ENCODE data around the gene TMEM17.

TMEM17 gene

GRCh38 chr2:62460175-62460574, 45.8 kb downstream of the TMEM17 start:
- ATAC-seq = no peak
- H3K9me3 Mint-ChIP-seq = no peaks in the 10 kb centered on the region
- no peak overlapping the region for H3K27ac Mint-ChIP-seq
- DNase-seq = no peak
- peaks cover 8% of the 10 kb centered on the region for H3K27me3 Mint-ChIP-seq
- no peaks in the 10 kb centered on the region for H3K4me1 Mint-ChIP-seq
- H3K4me3 Mint-ChIP-seq = no peak overlapping the region
- no peaks in the 10 kb centered on the region for H3K36me3 Mint-ChIP-seq (ENCODE audit: low read depth)

DNA sequence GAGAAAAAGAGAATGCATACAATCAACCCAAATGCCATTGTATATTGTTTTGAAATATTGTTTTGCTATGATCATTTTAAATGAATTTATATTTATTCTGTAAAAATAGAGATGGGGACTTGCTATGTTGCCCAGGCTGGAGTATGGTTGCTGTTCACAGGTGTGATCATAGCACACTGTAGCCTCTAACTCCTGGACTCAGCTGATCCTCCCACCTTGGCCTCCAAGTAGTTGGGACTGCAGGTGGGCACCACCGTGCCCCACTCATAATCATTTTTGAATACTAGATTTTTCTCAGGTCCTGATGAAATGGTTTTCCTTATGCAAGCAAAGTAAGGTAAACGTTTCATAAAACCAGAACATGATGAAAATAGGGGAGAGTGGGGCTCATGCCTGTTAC, 46.3 kb downstream of the TMEM17 start:
- Mint-ChIP-seq H3K27me3 (peaks cover 8% of the 10 kb centered on the region), H3K4me3 (no peak overlapping the region), H3K36me3 (ENCODE audit: low read depth) (no peaks in the 10 kb centered on the region), H3K27ac (no peak overlapping the region), H3K9me3 (no peaks in the 10 kb centered on the region), H3K4me1 (no peaks in the 10 kb centered on the region)
- DNase-seq (no peak), ATAC-seq (no peak)

DNA sequence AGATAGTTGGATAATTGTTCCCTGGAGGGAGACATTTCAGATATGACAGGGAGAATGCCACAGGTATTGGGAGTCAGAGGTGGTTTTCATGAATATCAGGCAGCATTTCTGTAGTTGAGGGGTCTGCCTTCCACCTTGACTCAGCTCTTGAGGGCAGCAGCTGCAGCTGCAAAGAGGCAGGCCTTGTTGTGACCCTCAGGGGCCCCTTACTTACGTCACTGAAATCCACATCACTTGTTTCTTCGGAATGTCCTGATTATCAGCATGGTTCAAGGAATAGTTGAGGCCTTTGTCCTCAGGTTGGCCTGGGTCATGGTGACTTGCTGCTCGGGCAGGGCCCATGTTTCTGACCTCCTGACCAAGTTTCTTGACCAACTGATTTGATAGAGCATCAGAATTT, 46.9 kb downstream of the TMEM17 start:
- Mint-ChIP-seq H3K4me1 (no peaks in the 10 kb centered on the region), H3K27me3 (peaks cover 8% of the 10 kb centered on the region), H3K36me3 (ENCODE audit: low read depth) (no peaks in the 10 kb centered on the region), H3K9me3 (no peaks in the 10 kb centered on the region), H3K4me3 (no peak overlapping the region), H3K27ac (no peak overlapping the region)
- ATAC-seq (no peak), DNase-seq (no peak)

DNA sequence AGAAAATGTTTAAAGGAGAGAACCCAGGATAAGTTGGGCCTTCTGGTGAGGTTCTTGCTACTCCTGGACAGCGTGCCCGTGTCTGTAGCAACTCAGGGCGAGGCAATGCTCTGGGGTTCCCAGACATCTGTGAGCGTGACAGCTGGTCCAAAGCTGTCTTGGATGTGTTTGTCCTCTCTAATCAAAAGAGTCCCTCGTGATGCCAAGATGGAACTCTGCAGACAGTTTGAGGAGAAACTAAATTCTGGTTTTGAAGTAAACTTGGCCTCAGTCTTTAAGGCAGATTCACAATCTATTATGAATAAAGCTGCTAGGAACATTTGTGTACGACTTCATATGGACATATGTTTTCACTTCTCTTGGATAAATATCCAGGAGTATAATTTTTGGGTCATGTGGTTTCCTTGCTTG, 47.3 kb downstream of the TMEM17 start:
- H3K36me3 Mint-ChIP-seq (ENCODE audit: low read depth) = no peaks in the 10 kb centered on the region
- H3K4me3 Mint-ChIP-seq = no peak overlapping the region
- no peaks in the 10 kb centered on the region for H3K9me3 Mint-ChIP-seq
- no peak overlapping the region for H3K27ac Mint-ChIP-seq
- DNase-seq (no peak), ATAC-seq (no peak)
- H3K4me1 Mint-ChIP-seq = no peaks in the 10 kb centered on the region
- H3K27me3 Mint-ChIP-seq = peaks cover 8% of the 10 kb centered on the region

- Mint-ChIP-seq H3K4me3 (no peak overlapping the region), H3K36me3 (ENCODE audit: low read depth) (no peaks in the 10 kb centered on the region), H3K9me3 (no peaks in the 10 kb centered on the region), H3K27me3 (peaks cover 8% of the 10 kb centered on the region), H3K27ac (no peak overlapping the region), H3K4me1 (no peaks in the 10 kb centered on the region)
- DNase-seq (no peak), ATAC-seq (no peak)
Measured at GRCh38 chr2:62458206-62458641, 47.8 kb downstream of the TMEM17 start.

DNA sequence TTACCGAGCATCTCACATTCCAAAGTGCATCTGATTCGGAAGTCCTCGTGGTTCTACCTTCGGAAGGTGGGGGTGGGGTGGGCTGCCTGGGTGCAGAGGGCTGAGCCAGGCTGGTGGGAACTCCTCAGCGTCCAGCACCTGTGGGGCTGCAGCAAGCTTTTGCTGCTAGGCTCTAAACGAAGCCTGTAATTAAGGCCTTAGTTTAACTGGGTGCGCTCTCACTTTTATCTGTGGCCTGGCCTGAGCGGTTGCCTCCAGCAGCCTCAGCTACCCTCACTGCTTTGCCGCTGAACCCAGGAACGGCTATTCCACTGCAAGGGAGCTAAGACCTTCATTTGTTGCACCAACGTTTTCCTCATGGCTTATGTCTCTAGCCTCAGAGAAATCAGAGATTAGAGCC, 48.4 kb downstream of the TMEM17 start:
- no peaks in the 10 kb centered on the region for H3K4me1 Mint-ChIP-seq
- DNase-seq (no peak), ATAC-seq (no peak)
- no peaks in the 10 kb centered on the region for H3K9me3 Mint-ChIP-seq
- H3K27ac Mint-ChIP-seq = no peak overlapping the region
- H3K36me3 Mint-ChIP-seq (ENCODE audit: low read depth) = no peaks in the 10 kb centered on the region
- peak overlapping the region; percentile 32 for H3K4me3 Mint-ChIP-seq
- H3K27me3 Mint-ChIP-seq = peaks cover 8% of the 10 kb centered on the region

- H3K27me3 Mint-ChIP-seq = peaks cover 8% of the 10 kb centered on the region
- ATAC-seq = peak; percentile 84
- no peaks in the 10 kb centered on the region for H3K4me1 Mint-ChIP-seq
- H3K9me3 Mint-ChIP-seq = no peaks in the 10 kb centered on the region
- peak; percentile 77 for DNase-seq
- no peaks in the 10 kb centered on the region for H3K36me3 Mint-ChIP-seq (ENCODE audit: low read depth)
- H3K27ac Mint-ChIP-seq = no peak overlapping the region
- peak overlapping the region; percentile 32 for H3K4me3 Mint-ChIP-seq
Measured at GRCh38 chr2:62456721-62457539, 49.1 kb downstream of the TMEM17 start.

DNA sequence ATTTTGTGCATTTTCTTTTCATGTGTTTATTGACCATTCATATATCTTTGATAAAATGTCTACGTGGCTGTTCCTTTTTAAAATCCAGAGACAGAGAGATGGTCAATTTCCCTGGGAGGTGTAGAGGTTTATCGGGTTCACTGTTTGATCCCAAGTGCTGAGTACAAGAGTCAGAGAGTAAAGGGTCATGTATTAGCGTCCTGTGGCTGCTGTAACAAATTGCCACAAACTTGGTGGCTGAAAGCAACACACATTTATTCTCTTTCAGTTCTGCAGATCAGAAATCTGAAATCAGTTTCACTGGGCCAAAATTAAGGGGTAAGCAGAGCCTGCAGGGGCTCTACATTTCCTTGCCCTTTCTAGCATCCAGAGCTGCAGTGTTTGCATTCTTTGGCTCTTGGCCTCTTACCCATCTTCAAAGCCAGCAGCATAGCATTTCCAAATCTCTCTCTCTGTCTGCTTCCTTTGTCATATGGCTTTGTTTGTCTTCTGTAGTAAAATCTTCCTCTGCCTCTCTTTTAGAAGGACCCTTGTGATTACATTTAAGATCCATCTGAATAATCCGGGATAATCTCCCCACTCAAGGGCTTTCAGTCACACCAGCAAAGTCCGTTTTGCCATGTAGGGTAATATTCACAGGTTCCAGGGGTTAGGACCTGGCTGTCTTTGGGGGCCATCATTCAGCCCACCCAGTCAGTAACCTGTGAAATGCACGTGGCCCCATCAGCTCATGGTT, 49.9 kb downstream of the TMEM17 start:
- Mint-ChIP-seq H3K4me1 (no peaks in the 10 kb centered on the region), H3K9me3 (no peaks in the 10 kb centered on the region), H3K27ac (no peak overlapping the region), H3K27me3 (peaks cover 8% of the 10 kb centered on the region), H3K36me3 (ENCODE audit: low read depth) (no peaks in the 10 kb centered on the region), H3K4me3 (no peak overlapping the region)
- DNase-seq (no peak), ATAC-seq (no peak)

GRCh38 chr2:62453955-62454354, 52.0 kb downstream of the TMEM17 start:
- Mint-ChIP-seq H3K27ac (no peak overlapping the region), H3K4me1 (no peaks in the 10 kb centered on the region), H3K36me3 (ENCODE audit: low read depth) (no peaks in the 10 kb centered on the region), H3K9me3 (no peaks in the 10 kb centered on the region), H3K4me3 (no peak overlapping the region), H3K27me3 (peaks cover 8% of the 10 kb centered on the region)
- ATAC-seq (no peak), DNase-seq (no peak)

DNA sequence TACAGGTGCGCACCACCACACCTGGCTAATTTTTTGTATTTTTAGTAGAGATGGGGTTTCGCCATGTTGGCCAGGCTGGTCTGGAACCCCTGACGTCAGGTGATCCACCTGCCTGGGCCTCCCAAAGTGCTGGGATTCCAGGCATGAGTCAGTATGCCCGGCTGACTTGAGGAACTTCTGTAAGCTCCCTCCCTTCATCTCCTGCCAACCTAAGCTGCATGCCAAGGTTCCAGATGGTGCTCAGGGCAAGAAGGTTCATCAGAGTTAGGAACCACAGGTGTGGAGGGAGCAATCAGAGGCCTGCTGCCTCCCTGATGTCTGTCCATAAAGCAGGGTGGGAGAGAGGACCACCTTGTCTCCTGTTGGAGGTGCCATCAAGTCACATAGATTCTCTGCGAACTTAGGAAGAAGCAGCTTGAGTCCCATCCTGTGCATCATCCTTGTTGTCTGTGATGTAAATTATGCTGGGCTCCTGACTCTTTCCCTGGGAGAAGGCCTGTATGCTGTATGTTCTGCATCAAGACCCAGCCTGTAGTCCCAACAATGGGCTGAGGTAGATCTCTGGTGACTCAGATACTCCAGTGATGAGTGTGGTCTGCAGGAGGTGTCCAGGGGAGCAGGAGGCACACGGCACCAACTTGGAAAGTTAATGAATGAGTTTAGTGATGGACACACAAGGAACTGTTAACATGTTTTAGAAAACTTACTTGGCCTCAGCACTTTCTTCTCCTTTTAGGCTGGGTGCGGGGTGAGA, 53.1 kb downstream of the TMEM17 start:
- Mint-ChIP-seq H3K27me3 (peaks cover 8% of the 10 kb centered on the region), H3K27ac (no peak overlapping the region), H3K4me1 (no peaks in the 10 kb centered on the region), H3K36me3 (ENCODE audit: low read depth) (no peaks in the 10 kb centered on the region), H3K4me3 (no peak overlapping the region), H3K9me3 (no peaks in the 10 kb centered on the region)
- ATAC-seq (no peak), DNase-seq (no peak)

DNA sequence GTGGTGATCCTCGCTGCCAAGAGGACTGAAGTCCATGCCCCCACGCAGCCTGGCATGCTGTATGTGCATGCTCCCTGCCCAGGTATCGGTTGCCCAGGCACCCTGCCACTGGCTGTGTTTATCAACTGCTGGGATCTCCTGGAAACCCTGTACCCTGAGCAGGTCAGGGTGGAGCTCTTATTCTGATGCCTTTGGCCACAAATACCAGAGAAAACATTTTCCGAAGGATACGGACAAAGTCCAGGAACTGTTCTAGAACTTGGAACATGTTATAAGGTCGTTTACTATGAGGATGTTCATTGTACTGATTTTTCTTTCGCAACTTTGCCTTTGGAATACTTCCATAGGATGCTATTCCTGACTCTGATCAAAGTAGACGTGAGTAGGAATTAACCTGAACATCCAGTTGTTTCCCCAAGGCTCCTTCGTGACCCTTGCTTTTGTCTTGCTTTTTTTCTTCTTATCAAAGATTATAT, 55.2 kb downstream of the TMEM17 start:
- Mint-ChIP-seq H3K4me3 (no peak overlapping the region), H3K27ac (no peak overlapping the region), H3K4me1 (no peaks in the 10 kb centered on the region), H3K27me3 (peaks cover under 1% of the 10 kb centered on the region), H3K9me3 (no peaks in the 10 kb centered on the region), H3K36me3 (ENCODE audit: low read depth) (no peaks in the 10 kb centered on the region)
- ATAC-seq = no peak
- no peak for DNase-seq
